ENCODE data around the gene IFT88.
A peak's percentile ranks its signal among the peaks of the same experiment; 100 is the strongest.

The IFT88 gene

DNA sequence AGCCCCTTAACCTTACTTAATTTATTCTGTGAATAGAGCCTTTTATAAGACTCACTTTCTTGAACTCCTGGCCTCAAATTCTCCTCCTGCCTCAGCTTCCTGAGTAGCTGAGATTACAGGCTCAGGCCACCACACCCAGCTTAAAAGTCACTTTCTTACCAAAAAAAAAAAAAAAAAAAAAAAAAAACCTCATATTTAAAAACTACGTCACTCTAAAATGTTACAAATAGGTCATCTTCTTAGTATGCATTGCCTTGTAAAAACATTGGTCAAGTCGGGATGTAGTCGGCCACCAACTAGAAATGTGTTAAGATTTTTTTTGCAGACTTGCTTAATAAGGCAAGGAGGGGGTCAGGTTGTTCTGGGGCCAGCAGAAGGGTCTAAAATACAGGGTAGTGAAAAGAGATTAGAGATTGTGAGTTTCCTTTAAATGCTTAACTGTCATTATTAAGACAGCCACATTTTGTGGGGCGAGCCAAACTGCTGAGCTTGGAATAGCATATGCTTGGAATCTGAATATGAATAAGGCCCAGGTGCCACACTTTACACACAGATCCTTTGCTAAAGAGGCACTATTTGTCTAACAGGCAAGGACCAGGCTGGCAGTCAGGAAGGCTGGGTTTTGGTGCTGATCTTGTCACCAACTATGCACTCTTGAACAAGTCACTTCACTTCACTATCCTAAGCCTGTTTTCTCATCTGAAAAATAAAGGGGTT lies 120.1 kb downstream of the IFT88 start:
- no peak for DNase-seq (ENCODE audit: low read depth)

DNA sequence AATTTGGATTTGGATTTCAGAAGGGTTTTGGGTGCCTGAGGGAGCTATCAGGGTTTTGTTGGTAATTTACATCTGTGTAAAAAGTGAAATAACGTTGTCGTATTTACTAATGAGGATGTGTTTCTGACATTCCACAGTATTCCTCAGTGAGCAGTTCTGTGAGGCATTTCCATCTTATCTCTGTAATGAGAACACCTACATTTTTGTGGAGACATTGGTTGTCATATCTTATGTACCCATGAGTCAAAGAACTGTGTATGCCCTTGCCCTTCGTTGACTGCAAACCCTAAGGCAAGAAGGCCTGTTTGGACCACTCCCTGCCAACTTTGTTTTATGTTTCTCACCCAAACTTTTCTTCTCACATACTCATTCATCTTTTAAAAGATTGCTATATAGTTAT lies 122.3 kb downstream of the IFT88 start:
- DNase-seq (ENCODE audit: low read depth), result no peak

DNA sequence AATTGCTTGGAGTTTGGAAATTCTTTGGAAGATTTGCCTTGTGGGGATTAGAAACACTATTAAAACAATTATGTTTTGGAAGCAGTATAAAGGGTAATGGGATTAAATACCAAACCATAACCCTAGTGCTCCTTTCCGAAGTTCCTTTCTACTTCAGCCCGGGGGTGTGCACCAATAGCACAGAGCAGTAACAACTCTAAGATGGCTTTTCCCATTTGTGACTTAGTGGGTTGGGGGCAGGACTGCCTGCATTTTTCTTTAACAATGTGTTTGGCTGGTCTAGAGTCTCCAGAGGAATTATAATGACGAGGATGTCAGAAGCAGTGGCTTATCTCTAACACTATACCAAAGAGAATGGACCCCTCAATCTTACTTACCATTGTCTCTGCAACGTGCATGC lies 124.7 kb downstream of the IFT88 start:
- DNase-seq (ENCODE audit: low read depth), result no peak

DNA sequence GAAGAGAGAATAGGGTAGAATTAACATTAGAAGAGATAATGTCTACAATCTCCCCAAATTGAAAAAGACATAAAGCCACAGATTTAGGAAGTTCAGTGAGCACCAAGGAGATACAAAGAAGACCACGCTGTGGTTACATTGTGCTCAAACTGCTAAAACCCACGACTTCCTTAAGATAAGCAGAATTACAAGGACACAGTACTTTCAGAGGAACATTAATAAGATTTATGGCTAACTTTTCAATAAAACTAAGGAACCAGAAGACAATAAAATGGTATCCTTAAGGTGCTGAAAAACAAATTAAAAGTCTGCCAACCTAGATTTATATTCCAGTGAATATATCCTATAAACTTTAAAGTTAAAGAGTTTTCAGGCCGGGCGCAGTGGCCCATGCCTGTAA lies 129.1 kb downstream of the IFT88 start:
- DNase-seq (ENCODE audit: low read depth), result no peak

DNA sequence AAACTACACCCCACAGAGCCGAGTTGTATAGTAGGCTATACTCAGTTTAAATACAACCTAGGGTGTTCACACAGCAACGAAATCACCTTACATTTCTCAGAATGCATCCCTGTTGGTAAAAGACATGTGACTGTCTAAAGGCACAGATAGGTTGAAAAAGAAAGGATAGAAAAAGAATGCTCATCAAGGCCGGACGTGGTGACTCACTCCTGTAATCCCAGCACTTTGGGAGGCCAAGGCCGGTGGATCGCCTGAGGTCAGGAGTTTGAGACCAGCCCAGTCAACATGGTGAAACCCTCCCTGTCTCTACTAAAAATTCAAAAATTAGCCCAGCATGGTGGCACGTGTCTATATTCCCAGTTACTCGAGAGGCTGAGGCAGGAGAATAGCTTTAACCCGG lies 132.8 kb downstream of the IFT88 start:
- no peak for DNase-seq (ENCODE audit: low read depth)

DNA sequence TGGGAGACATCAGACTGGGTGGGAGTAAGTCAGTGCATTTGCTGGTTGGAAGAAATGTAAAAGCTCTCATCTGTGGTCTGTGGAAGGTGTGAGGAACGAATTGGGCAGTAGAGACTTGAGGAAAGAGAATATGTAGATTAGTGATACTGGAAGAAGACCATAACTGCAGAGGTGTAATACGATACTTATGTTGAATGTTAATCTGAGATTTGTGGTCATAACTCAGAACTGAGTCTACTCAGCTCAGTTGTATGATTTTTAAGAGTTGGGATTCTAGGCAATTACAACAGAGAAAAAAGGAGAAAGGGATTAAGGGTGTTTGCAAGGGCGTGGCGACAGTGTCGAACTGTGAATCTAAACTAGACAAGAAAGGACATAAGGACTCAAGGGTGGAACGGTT lies 133.3 kb downstream of the IFT88 start:
- no peak for DNase-seq (ENCODE audit: low read depth)

DNA sequence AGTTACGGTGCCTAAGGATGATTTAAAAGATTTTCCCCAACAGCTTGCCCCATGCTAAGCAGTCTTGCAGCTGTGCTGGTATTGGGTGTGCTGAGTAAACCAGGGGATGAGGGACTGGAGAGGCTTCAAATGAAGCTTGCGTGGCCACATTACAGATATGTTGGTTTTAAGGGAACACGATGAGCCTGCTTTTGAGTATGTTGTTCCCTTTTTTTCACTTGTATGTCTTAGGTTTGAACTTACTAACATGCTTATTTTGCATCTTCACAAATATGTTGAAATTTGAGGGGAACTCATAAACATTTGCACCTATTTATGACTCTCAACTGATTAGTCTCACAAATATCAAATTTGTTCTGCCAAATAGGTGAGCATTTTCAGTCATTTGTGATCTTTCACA lies 134.5 kb downstream of the IFT88 start:
- no peak for DNase-seq (ENCODE audit: low read depth)

DNA sequence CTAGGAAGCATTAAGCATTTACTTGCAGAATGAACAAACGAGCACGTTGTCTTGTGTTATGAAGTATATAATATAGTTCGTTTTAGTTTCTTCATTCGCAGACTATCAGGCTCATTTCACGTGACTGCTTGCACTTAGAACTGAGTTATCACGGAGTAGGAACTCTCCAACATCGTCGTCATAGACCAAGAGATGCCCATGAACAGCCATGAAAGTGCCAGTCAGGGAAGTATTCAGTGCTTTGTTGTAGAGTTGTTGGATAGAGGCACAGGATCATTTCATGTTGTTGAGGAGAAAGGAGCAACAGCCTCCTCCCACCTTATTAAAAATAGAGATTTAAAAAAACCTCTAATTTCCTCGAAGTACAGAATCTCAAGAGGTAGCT lies 135.6 kb downstream of the IFT88 start:
- DNase-seq (ENCODE audit: low read depth), result no peak

DNA sequence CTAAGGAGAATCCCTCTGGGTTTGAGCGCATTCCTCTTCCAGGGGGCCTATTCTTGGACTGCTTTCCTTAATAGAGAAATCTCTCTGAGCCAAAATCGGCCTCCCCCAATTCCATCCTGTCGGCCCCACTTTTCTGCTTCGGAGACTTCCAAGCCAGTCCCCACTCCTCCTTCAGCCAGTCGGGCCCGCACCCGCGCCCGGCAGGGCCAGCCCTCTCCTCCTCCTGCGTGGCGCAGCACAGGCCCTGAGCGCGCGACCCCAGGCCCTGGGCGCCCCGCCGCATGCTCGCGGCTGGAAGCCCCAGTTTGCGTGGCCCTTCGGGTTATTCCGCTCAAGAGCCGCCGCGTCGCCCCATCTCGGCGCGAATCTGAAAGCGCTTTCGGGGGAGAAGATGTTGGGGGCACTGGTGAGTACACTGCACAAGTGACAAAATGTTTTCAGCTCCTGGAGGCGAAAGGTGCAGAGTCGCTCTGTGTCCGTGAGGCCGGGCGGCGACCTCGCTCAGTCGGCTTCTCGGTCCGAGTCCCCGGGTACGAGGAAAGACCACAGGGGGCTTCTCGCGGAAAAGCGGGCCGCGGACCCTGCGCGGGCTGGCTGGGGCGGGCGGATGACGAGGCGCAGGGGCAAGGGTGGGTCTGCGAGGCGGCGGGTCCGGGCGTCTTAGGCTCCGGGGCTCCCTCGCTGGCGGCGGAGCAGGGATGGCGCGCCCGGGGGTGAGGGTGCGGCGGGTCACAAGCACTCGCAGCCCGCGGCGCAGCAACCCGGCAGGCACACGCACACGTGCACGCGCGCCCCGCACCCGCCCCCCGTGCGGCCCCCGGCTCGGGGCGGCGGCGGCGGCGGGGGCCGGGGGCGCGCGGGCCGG lies 136.2 kb downstream of the IFT88 start, which contains the start of gene IL17D:
IL17D (plus strand) TSS at position 785 of the 865 bp plus-strand sequence. CDS start 303 bp downstream, outside the sequence.
- peak; percentile 25 for DNase-seq (ENCODE audit: low read depth)

DNA sequence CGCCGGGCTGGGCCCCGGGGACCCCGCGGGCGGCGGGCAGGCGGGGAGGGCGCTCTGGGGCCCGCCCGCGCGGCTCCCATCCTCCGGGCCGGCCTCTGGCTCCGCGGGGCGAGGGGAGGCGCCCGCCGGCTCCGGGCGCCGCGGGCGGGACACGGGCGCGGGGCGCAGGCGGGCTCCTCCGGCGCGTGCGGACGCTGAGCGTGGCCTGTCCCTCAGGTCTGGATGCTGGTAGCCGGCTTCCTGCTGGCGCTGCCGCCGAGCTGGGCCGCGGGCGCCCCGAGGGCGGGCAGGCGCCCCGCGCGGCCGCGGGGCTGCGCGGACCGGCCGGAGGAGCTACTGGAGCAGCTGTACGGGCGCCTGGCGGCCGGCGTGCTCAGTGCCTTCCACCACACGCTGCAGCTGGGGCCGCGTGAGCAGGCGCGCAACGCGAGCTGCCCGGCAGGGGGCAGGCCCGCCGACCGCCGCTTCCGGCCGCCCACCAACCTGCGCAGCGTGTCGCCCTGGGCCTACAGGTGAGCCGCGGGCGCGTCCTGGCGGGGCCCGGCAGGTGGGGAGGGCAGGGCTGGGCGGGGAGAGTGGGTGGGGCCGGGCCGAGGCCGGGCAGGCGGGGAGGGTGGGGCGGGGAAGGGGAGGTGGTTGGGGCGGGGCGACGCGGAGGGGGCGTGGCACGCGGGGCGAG lies 137.0 kb downstream of the IFT88 start:
- peak; percentile 66 for DNase-seq (ENCODE audit: low read depth)

DNA sequence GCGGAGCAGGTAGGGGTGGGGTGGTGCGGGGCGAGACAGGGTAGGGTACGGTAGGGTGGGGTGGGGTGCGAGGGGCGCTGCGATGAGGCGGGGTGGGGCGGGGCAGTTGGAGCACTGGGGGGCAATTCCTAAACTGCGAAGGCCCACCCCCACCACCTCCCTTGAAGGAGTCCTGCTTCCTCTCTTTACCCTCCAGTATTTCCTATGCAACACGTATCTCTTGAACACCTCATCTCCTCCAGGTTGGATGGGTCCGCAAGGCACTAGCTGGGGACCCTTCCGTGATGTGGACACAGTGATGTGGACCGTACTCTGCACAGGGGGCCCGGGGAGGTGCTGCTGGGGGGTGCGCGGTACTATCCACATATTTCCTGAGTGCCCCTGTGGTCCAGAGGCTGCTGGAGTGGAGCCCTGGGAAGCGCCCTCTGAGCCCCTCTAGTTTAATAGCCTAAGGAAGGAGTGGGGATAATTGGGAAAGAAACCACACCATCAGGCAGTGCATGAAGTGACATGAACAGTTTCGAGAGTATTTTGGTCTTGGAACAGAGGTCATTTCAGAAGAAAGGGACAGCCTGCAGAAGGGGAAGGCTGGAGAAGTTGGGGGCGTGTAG lies 137.6 kb downstream of the IFT88 start:
- DNase-seq (ENCODE audit: low read depth), result no peak

DNA sequence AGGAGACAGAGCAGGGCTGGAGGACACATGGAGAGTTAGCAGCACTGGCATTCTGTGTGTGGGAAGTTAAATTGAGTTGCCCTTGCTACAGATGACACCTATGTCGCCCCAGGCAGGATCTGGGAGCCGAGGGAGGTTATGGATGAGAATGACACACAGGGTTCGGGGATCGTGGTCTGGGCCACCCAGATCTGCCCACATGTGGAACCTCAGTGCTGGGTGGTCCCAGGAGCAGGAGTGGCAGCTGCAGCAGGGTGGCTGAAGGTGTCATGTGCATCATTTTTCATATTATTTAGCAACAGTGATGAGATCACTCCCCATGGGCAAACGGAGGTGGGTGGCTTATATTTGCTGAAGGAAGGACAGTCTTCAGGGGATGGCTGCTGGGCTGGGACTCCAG lies 139.7 kb downstream of the IFT88 start:
- DNase-seq (ENCODE audit: low read depth), result no peak

DNA sequence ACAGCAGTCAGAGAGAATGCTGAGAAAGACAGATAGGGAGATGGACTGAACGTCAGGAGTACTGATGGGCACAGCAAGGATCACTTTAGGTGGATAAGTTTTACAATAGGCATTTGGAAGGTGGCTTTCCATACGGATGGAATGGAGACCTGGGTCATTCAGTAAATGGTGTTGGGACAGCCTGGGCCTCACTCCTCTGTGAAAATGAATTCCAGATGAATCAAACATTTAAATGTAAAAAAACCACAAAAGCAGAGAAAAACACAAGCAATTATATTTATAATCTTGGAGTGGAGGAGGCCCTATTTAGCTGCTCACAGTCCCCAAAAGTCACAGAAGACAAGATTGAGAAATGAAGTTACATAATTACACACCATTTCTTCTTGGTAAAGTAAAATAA lies 141.3 kb downstream of the IFT88 start:
- no peak for DNase-seq (ENCODE audit: low read depth)

DNA sequence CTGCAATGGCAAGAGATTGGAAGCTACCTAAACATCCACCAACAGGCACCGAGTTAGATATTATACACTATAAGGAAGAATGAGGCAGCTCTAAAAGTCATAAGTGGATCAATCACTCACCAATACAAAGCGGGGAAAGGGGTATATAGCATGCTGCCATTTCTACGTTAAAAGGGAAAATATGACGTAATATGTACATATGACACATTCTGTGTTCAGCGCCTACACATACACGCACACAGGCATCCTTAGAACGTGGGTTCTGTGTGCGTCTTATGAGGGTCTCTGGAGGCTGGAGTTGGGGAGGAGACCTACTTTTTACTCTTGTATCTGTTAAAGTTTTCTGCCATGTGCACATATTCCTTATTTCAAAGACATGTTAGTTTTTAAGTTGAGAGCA lies 142.4 kb downstream of the IFT88 start:
- no peak for DNase-seq (ENCODE audit: low read depth)

DNA sequence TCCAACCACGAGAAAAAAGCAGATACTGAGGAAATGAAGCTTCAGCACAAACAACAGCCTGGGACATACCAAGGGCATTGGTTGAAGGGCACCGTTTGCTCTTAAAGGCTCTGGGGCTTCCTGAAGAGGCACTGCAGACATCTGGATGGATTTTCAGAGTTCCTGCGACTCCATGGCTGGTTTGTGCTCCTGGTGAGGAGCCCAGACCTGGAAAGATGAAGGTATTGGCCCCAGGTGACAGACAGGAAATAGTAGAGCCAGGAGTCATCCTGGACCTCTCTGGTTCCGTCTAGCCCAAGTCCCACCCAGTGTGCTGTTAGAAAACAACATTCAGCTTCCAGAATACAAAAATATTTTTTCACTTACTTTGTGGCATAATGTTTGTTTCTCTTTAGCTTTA lies 142.8 kb downstream of the IFT88 start:
- DNase-seq (ENCODE audit: low read depth), result no peak

DNA sequence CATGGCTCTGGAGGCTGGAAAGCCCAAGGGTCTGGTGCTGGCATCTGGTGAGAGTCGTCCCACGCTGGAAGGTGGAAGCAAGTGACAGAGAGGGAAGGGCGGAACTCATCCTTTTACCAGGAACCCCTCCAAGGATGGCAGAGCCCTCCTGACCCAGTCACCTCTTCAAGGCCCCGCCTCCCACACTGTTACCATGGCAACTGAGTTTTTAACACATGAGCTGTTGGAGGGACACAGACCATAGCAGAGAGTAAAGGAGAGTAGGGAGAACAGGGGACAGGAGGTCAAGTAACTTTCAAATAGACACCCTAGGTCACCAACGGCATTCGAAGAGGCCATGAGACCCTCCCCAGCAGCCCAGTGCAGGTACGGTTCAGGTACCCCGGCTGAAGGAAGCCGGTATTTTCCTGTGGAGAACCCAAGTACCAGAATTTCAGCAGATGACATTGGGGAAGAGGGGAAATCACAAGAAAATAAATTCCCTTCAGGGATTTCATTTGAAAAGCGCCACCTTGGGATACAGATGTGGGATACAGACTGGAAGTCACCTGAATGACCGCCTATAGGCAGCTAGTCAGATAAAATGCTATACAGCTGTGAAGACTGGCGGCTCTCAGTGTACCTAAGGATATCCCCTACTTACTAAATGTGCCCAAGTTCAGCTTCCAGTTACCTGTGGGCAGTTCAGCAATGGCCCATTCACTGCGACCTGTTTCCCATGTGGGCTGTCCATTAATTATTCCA lies 144.5 kb downstream of the IFT88 start:
- DNase-seq (ENCODE audit: low read depth), result no peak

DNA sequence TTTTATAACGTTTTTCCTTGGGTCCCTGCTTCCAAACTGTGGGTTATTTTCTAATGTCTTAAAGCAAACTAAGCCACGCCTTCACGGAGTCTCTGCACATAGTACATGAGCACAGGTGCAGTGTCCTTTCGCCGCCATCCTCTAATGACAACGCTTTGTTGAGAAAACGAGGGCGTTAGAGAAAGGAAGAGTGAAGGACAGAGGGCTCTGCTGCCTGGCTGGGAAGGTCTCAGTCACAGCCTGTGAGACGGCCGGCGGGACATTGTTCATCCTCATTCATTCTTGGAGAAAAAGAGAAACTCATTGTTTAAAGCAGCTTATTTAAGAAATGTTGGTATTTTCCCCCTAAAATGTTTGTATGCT lies 146.0 kb downstream of the IFT88 start:
- no peak for DNase-seq (ENCODE audit: low read depth)

DNA sequence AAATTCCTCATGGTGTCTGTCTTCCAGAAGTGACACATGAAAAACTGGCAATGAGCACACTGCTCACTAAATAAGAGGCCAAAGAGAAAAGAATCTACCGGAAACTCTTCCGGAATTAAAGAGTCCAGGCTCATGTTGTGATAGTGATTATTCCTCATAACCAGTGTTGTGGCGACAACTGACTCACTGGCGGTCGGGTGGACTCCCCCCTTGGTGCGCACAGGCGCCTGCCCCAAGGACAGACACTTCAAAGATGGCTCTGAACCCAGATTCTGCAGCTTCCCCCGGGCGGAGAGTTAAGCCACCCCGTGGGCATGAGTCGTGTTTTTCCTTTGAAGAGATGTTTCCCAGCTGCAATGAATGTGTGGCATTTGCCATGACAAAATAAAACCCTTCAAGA lies 146.8 kb downstream of the IFT88 start:
- DNase-seq (ENCODE audit: low read depth), result no peak

DNA sequence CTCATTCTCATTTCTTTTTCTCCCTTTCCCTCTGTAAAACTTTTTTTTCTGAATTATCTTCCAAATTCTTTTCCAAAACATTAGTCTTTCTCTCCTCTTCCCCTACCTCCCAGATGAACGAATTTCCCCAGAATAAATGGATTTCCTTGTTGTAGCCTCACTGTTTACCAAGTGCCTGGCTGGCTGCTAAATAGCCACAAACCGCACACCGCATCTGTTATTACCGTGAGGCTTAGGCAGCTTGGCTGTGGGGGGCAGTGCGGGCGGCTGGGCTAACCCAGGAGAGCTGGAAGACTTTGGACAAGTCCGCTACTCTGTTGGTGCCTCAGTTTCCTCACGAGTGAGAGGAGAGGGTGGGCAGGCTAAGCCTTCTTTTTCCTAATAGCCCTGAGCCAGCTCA lies 147.2 kb downstream of the IFT88 start:
- DNase-seq (ENCODE audit: low read depth), result no peak

DNA sequence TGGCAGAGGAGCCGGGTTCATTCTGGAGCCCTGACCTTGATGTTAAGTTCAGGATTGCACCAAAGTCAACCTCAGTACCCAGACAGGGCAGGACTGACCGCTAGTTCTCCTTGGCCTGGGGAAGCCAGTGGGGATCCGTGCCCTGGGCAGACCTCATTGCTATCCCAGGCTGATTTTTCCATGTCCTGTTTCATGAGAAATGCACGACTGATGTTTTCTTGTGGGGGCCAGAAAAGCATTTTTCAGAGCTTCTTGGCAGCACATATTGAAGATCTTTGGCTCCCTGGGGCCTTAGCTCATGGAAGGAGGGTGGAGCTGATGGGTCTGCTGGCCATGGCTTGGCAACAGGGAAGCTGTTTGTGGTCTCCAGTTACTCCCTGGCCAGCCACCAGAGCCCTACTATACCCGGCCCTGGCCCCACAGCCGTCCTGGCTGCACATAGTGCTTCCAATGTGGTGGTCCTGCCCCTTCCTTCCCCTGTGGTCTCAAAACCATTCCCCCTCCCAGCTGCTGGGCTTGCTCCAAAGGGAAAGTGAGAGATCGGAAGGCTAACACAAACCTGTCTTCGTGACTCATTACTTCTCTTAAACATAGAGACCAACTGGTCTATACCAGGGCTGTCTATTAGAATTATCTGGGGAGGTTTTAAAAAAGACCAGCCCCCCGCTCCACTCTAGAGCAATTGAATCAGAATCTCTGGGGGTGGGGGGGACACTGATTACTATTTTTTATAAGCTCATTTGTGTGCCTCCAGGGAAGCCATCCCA lies 147.8 kb downstream of the IFT88 start:
- no peak for DNase-seq (ENCODE audit: low read depth)

DNA sequence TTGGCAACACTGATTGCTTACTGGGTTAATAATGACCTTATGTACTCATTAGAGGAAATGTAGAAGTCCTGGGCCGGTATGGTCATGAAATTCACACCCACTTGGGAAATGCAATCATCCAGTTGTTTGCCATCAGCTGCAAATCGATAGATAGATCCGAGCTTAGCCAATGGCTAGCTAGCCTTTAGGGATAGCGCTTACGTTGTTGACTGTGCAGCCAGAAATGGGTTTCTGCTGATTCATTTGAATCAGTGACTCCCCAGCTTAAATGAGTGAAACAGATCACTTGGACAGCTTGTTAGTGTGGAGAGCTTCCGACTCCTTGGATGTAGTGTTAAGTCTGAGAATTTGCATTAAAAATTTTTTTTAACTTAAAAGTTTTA lies 148.4 kb downstream of the IFT88 start:
- DNase-seq (ENCODE audit: low read depth), result no peak
